HTERT RPE-1 (cell line): Measurements from ENCODE around the gene CDHR5.

ENCODE experiments used
- in situ Hi-C: fragments of 300-500 bp; cut with MboI; formaldehyde crosslinking; loops from 4 replicates; pipeline ENCODE4 v1.14.3; 2020; ENCODE audit warnings: low sequenced_read_pairs

The CDHR5 gene

DNA sequence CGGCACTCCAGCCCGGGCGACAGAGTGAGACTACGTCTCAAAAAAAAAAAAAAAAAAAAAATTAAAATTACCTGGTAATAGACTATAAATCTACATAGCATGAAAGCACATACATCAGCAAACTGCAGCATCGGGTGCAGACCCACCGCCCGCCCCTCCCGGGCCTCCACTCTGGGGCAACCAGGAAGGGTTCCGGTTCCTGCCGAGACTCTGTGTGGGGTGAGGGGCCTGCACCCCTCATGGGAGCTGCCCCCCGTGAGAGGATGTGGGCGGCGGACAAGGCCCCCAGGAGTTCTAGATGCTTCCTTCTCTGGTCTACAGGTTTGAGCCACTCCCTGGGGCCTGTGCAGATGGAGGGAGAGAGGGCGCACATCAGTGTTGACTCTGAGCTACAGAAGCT, 21.5 kb upstream of the CDHR5 start:
- in situ Hi-C loops: no loop called here

DNA sequence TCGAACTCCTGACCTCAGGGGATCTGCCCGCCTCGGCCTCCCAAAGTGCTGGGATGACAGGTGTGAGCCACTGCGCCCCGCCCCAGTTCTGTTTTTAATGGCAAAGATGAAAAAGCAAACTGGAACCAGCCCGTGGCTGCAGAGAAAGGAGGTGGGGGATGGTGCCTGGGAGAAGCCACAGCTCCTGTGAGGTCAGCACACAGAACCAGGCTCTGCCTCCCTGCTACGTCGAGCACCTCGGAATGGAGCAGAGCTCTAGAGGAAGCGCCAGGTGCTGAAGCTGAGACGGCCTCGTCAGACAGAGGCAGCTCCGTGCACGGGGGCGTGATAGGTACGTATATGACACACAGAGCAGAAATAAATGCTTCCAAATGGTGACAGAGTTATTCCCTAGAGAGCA, 20.8 kb upstream of the CDHR5 start:
- in situ Hi-C loops: no loop called here

DNA sequence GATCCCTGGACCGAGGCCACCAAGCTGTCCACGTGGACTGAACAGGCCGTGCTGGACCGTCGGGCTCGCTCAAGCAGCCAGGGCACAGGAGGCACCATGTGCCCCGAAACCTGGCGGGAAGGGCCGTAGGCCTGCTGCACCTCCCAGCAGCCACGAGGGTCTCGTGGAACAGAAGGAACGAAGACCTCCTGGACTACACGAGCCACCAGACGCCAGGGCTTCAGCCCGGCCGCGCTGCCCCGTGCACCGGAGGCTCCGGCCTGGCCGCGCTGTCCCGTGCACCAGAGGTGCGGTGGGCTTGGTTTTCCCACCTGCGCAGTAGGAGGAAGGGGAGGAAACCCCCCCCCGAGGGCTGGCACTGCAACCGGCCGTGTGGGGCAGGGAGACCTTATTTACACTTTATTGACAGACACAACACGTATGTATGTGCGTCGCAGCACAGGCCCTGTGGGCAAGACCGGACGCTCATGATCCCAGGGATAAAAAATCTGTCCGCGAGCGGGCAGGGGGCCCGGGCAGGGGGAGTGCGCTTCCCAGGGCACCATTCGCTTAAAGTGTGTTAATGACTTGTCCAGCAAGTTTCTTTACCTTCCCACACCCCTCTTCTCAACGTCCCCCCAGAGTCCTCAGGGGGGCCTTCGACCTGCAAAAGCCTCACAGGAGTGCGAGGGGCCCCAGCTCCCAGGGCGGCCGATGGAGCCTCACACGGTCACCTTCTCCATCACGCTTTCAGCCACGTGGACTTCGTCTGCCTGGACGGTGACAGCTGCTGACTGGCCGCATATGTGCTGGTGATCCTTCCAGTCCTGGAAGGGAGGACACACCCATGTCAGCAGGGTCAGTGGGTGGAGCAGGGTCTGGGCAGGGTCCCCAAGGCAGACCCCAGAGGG, 19.3 kb upstream of the CDHR5 start:
- in situ Hi-C loops: no loop called here

DNA sequence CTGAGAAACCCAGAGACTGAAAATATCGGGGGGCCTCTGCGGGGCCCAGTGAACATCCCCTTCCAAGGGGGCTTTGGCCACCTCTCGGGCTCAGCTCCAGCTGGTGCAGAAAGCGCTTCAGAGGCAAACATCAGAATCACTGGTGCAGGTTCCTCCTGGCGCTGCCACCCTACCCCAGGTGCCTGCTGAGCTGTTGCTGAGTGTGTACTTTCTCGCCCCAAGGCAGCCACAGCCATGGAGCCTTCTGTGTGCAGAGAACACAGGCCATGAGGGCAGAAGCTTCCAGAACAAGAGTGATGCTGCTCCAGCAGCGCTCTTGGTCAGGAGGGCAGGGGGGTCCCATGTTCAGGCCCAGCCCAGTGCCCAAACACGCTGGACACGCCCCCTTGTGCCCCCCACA, 18.6 kb upstream of the CDHR5 start:
- in situ Hi-C loops: no loop called here

DNA sequence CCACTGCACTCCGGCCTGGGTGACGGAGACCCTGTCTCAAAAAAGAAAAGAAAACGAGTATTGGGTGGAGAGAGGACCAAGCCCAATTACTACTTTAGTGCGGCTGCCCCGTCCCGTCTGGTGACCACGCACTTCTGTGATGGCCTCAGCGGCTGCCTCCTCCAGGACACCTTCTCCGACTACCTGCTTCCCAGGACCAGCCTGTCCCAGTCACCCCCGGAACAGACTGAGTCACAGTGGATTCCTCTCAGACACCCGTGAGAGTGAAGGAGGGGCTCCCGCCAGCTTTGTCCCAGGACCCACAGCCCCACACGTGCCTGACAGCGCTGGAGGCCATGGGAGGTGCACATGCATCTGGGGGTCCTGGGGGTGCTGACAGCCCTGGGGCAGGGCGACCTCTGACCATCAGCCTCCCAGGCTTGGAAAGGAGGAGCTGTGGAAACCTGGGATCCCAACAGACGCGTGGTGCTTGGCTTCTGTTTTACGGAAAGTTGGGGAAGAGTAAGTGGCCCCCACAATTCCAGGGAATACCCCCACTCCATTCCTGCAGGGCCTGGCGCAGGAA, 17.1 kb upstream of the CDHR5 start:
- in situ Hi-C loops: no loop called here

DNA sequence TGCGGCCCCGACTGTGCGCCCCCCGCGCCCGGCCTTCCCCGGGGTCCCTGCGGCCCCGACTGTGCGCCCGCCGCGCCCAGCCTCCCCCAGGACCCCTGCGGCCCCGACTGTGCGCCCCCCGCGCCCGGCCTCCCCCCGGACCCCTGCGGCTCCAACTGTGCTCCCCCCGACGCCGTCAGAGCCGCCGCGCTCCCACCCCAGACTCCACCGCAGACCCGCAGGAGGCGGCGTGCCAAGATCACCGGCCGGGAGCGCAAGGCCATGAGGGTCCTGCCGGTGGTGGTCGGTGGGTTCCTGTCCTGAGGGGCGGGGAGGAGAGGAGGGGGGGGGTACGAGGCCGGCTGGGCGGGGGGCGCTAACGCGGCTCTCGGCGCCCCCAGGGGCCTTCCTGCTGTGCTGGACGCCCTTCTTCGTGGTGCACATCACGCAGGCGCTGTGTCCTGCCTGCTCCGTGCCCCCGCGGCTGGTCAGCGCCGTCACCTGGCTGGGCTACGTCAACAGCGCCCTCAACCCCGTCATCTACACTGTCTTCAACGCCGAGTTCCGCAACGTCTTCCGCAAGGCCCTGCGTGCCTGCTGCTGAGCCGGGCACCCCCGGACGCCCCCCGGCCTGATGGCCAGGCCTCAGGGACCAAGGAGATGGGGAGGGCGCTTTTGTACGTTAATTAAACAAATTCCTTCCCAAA, 15.4 kb upstream of the CDHR5 start:
- in situ Hi-C loops: no loop called here

DNA sequence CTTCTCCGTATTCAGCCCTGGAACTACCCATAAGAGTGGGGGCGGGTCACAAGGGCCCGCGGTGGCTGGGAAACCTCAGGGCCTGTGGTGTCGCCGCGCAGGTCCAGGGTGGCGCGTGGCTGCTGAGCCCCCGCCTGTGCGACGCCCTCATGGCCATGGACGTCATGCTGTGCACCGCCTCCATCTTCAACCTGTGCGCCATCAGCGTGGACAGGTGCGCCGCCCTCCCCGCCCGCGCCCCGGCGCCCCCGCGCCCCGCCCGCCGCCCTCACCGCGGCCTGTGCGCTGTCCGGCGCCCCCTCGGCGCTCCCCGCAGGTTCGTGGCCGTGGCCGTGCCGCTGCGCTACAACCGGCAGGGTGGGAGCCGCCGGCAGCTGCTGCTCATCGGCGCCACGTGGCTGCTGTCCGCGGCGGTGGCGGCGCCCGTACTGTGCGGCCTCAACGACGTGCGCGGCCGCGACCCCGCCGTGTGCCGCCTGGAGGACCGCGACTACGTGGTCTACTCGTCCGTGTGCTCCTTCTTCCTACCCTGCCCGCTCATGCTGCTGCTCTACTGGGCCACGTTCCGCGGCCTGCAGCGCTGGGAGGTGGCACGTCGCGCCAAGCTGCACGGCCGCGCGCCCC, 14.7 kb upstream of the CDHR5 start:
- in situ Hi-C loops: no loop called here

DNA sequence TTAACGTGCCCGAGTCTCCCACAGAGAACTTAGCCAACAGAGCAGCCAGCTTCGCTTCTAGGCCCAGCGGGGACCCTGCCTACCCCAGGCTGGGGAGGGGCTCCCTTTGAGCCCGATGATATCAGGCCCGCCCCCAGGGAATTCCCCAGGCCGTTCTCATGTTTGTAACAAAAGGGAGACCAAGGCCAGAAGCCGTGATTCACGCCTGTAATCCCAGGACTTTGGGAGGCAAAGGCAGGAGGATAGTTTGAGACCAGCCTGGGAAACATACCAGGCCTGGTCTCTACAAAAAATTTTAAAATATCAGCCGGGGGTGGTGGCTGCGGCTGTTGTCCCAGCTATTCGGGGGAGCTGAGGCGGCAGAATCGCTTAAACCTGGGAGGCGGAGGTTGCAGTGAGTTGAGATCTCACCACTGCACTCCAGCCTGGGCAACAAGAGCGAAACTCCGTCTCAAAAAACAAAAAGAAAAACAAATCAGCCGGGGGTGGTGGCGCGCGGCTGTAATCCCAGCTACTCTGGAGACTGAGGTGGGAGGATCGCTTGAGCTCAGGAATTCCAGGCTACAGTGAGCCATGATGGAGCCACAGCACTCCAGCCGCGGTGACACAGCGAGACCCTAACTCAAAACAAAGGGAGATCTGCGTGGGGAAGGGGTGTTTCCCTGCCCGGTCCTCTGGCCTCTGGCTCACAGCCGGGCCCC, 14.0 kb upstream of the CDHR5 start:
- in situ Hi-C loops: no loop called here

DNA sequence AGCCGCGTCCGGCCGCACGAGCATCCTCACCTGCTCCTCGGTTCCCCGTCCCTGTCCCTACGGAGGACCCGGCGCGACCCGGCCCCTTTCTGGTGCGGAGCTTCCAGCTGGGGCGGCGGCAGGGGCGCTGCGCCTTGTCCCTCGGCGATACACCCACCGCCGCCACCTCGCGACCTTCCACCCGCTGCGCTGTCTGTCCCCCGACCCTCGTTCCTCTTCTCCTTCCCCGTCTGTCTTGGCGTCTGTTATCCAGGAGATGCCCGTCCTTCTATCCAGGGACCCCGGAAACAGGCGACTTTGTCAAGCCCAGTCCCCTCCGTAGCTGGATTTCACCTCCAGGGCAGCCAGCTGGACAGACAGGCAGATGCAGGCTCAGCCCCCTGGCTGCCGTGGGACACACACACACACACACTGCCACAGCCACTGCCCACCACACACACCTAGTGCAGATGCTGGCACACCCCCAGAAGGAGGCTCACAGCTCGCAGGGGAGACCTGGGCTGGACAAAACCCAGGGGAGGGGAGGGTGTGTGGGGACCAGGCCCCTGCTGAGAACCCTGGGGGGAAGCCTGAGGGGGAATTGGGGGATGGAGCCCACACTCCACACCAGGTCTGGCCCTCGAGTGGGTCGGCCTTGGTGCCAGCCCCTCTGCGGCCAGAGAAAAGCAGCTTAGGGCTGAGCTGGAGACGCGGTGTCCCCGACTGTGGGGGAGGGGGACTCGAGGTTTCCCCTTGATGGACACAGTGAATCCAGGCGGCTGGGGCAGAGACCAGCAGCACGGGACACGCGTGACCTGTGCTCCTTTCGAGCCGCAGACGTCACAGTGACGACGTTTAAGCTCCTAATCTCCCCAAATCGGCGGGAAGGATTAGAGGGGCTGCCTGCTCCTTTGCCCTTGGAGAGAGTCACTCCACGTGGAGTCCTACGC, 13.1 kb upstream of the CDHR5 start:
- in situ Hi-C loops: no loop called here

DNA sequence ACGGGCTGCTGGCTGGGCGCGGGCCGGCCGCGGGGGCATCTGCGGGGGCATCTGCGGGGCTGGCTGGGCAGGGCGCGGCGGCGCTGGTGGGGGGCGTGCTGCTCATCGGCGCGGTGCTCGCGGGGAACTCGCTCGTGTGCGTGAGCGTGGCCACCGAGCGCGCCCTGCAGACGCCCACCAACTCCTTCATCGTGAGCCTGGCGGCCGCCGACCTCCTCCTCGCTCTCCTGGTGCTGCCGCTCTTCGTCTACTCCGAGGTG, 12.5 kb upstream of the CDHR5 start:
- in situ Hi-C loops: no loop called here

DNA sequence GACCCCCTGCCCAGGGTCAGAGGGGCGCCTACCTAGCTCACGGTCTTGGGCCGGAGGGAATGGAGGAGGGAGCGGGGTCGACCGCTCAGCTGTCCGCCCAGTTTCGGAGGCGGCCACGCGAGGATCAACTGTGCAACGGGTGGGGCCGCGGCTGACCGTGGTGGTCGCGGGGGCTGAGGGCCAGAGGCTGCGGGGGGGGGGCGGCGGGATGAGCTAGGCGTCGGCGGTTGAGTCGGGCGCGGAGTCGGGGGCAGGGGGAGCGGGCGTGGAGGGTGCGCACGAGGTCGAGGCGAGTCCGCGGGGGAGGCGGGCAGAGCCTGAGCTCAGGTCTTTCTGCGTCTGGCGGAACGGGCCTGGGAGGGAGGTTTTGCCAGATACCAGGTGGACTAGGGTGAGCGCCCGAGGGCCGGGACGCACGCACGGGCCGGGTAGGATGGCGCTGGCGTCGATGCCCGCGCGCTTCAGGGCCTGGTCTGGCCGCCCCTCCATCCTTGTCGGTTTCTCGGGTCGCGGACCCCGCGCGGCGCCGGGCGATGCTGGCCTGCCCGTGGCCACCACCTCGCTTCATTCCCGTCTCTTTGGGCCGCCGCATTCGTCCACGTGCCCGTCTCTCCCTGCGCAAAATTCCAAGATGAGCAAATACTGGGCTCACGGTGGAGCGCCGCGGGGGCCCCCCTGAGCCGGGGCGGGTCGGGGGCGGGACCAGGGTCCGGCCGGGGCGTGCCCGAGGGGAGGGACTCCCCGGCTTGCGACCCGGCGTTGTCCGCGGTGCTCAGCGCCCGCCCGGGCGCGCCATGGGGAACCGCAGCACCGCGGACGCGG, 12.0 kb upstream of the CDHR5 start, which contains the start of gene DRD4:
Gene DRD4, plus strand, starts transcription at position 759 of the 822 bp plus-strand sequence. Its CDS starts 36 bp downstream, at position 795.
- in situ Hi-C loops: no loop called here

DNA sequence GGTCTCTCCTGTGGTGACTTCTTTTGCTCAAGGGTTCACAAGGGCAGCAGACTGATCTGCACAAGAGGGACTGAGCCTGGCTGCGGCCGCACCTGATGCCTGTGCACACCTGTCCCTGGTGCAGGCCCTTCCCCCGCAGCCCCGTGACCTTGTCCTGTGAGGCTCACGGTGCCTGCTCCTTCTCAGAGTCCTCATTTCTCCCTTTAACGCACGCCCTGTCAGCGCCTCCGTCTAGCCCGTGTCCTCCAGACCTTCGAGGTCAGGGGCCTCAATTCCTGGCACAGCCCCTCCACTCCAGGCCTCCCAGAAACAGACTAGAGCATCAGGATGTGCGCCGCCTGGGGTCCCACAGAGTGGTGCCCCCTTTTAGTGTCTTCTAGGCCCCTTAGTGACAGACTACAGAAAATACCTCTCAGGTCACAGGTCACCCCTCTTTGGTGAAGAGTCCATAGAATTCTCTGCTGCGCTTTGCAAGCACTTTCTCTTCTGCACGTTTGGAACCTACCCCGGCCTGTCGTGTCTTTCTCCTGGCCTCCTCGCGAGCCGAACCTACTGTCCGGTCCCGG, 11.3 kb upstream of the CDHR5 start:
- in situ Hi-C loops: no loop called here

DNA sequence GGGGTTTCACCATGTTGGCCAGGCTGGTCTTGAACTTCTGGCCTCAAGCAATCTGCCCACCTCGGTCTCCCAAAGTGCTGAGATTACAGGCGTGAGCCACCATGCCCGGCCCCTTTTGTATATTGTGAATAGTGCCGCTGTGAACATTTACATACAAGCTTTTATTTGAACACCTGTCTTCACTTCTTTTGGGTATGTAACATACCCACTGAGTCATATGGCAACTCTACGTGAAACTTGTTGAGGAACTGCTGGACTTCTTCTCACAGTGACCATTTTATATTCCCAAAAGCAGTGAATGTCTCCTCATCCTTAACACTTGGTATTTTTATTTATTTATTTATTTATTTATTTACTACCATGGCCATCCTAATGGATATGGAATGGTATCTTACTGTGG, 6.1 kb upstream of the CDHR5 start:
- in situ Hi-C loops: no loop called here

DNA sequence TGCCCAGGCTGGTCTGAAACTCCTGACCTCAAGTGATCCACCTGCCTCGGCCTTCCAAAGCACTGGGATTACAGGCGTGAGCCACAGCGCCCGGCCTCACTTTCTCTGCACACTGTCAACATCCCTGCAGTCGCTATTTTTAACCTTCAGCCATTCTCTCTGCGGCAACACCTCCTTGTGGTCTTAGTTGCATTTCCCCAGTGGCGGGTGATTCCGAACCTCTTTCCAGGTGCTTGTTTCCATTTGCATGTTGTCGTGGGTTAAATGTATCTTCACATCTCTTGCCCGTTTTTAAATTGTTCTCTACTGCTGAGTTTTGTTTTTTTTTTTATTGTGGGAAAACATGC, 4.5 kb upstream of the CDHR5 start:
- in situ Hi-C loops: no loop called here

DNA sequence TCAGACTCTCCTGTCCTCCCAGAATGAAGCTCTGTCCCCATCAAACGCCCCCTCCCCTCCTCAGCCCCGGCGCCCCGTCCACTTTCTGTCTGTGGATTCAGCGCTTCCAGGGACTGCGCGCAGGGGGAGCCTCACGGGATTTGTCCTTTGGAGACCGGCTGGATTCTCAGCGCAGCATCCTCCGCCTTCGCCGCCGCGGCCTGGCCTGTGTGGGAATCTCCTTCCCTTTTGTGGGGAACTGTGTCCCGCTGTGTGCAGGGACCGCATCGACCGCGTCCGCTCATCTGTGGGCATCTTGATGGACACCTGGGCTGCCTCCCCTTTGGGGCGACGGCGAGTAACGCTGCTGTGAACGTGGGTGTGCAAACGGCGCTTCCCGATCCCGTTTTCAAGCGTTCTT, 3.3 kb upstream of the CDHR5 start:
- in situ Hi-C loops: no loop called here

DNA sequence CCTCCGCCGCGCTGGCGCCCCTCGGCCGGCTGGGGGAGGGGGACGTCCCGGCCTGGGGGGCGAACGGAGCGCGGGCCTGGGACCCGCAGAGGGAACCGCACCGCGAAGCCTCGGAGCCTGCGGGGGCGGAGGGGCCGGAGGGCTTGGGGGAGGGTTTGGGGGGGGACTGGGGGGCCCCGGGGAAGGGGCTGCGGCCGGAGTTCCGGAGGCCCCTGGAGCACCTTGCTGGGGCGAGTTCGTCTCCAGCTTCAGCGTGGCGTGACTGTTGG, 2.5 kb upstream of the CDHR5 start:
- in situ Hi-C loops: no loop called here

DNA sequence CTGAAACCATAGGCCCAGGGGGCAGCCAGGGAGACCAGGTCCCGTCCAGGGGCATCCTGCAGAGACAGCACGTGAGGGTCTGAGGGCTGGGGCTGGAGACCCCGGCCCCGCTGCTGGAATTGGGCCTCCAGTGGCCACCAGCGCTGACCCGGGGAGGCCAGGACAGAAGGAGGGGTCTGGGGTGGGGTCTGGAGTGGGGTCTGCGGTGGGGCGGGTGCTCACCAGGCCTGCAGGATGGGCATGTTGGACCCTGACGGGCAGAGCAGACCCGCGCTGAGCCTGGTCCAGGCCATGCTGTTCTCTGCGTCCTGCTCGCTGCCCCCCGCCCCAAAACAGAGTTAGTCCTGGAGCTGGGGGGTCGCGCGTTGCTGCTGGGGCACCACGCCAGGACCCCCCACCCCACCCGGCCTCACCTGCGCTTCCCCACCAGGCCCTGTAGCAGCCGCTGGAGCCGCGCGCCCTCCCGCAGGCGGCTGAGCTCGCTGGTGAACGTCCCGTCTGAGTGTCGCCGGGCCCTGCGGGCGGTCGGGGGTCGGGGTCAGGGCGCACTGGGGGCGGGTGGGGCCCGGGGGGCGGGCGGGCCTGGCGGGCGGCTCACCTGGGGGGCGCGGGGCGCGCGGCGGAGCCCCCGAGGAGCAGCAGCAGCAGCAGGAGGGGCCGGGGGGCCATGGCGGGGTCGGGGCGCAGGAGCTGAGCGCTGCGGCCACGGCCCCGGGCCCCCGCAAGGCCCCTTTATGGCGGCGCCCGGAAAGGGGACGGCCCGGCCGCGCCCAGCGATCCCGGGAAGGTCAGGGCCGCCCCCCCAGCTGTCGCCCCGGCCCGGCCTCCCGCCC, 1.9 kb upstream of the CDHR5 start, which contains the start of gene SCT:
Gene SCT, minus strand, starts transcription at position 707 of the 833 bp plus-strand sequence. Its CDS starts 38 bp downstream, at position 669.
- in situ Hi-C loops: no loop called here

DNA sequence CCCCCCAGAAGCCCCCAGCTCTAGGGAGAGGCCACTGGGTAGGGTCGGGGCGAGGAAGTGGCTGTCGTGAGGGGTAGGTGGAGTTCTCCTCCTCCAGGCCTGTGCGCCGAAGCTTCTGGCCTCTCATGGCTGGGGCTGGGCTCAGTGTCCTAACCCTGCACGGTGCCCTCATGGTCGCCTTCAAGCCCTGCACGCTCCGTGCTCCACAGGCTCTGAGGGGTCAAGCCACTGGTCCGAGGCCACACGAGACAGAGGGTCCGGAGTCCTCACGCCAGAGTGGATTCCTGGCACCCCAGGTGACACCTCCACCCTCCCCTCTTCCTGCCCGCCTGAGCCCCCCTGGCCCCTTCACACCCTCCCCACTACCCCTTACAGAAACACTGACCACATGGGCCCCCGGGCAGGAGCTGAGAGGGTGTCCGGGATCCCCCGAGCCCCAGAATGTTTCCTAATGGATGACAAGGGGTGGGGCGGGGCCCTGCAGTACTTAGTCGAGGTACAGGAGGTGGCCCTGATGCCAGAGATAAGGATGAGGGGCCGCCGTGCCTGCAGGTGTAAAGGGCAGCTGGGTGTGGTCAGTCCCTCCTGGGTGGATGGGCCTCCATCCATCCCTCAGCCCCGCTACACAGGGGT, 997 bp upstream of the CDHR5 start:
- in situ Hi-C loops: no loop called here
